HG03103 (cell line): ENCODE measurements around the gene CRYAA.

Experiments used
- ATAC-seq: cut with Tn5 transposase; IDR thresholded peaks from one replicate; pipeline ENCODE4 v1.9.1; 2021; ENCODE audit warnings: low read depth; ENCODE audit not compliant: unreplicated experiment

Gene CRYAA

DNA sequence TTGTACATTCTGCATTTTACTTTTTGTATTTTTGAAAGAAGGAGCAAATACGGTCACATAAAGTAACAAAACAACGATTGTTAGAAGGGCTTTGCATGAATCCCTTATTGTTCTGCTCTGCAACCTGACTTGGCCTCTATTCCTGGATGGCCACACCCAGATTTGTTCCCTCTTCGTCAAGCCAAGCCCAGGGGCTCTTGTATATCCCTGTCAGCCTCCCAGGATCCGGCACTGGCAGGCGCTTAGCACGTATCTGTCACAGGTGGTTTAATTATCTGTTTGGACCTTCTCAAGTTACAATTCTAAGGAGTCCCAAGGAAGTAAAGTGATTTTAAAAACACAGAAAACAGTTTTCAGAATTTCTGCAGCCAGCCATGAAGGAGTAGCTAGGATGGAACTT is 28.0 kb downstream of the CRYAA start:
- no peak for ATAC-seq

- ATAC-seq, result no peak
These were observed 29.6 kb downstream of the CRYAA start for GRCh38 chr21:43198376-43198775.

GRCh38 chr21:43201491-43201890 is 32.7 kb downstream of the CRYAA start:
- no peak for ATAC-seq

- no peak for ATAC-seq
These were observed 34.8 kb downstream of the CRYAA start for GRCh38 chr21:43203591-43203990.

DNA sequence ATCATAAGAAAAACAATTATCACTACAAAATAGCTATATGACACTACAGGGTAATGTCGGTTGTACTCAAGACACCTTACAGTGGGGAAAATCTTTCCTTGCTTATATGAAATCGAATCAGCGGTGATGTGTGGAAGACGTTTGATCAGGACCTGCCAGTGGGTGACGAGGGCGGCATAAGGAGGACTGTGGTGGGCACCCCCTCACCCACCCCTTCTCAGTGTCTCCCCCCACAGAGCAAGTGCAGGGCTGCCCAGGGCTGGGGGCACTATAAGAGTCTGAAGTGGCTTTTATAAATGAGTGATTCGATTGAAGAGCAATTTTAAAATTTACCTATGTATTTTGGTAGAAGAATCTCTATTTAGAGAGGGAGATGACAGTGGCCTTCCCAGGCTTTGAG is 35.8 kb downstream of the CRYAA start:
- no peak for ATAC-seq

- no peak for ATAC-seq
These were observed 37.6 kb downstream of the CRYAA start for GRCh38 chr21:43206231-43207042.

DNA sequence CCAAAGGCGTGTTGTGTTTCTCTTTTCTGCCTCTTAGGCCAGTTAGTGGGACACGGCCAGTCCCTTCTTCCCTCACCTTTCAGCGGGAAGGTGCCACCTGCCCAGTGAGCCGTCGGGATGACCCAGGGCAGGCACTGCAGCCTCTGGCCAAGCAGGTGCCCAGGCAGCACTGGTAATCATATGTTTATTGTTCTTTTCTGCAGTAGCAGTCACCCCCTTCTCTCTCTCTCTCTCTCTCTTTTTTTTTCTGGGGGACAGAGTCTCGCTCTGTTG is 38.2 kb downstream of the CRYAA start:
- ATAC-seq, result no peak

- ATAC-seq, result no peak
These were observed 39.1 kb downstream of the CRYAA start for GRCh38 chr21:43207868-43208267.

- ATAC-seq, result no peak
These were observed 39.9 kb downstream of the CRYAA start for GRCh38 chr21:43208561-43209332.

DNA sequence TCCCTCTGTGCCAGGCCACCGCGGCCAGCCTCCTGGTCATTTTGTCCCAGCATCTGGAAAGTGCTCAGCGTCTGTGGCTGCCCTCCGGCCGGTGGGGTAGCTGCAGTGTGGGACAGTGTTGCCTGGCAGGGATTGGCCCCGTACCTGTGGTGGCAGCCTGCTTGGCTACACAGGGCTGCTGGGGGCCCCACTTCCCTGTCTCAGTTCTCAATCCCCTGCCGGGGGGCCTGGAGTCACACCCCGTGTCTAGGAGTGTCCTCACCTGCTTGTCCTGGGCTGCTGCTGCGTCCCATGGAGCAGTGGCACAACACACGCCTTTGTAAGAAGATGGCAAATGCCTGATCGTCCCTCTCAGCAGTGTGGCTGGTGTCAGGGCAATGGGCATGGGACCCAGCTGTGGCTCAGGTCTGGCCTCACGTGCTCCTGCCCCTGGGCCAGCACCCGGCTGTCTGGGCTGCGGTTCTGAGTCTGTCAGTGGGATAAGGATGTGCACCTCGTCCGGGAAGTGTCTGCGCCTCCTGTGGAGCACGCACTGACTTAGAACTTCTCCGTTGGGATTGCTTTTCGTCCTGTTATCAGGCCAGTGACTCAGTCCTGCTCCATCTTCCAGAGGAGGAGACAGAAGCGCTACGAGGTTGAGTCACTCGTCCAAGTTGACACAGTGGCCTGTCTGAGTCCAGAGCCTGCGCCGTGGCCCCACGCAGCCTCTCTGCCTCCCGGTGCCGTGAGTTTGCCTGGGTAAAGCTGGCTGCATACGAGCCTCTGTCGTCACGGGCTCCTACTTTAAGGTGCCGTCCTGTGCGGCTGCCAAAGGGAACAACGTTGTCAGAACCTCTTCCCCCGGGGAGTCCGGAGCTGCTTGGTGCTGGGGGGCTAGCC is 41.0 kb downstream of the CRYAA start:
- ATAC-seq, result no peak

DNA sequence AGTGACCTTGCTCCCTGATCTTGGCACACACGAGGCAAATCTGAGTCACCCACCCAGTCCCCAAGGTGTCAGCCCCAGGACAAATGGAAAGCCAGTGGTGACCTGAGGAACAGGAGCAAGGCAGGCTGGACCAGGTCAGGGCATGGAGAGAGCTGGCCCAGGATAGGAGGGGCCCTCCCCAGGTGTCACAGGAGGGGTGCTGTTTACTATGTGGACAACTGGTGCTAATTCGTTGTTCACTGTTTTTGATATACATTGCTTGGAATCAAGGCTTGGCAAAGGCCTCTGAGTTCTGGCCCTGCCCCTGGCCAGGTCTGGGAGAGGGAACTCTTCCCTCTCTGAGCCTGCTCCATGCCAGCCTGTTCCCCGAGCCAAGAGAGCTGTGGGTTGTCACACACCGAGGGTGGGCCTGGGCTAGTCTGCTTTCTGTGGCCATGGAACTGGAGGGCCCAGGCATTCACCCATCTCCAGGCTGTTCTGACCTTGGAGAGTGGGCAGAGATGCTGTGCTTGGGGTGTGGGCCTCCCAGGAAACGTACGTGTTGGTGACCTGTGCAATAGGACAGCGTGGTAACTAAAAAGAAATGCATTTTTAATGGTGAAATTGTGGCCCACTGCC is 41.8 kb downstream of the CRYAA start:
- ATAC-seq, result no peak

DNA sequence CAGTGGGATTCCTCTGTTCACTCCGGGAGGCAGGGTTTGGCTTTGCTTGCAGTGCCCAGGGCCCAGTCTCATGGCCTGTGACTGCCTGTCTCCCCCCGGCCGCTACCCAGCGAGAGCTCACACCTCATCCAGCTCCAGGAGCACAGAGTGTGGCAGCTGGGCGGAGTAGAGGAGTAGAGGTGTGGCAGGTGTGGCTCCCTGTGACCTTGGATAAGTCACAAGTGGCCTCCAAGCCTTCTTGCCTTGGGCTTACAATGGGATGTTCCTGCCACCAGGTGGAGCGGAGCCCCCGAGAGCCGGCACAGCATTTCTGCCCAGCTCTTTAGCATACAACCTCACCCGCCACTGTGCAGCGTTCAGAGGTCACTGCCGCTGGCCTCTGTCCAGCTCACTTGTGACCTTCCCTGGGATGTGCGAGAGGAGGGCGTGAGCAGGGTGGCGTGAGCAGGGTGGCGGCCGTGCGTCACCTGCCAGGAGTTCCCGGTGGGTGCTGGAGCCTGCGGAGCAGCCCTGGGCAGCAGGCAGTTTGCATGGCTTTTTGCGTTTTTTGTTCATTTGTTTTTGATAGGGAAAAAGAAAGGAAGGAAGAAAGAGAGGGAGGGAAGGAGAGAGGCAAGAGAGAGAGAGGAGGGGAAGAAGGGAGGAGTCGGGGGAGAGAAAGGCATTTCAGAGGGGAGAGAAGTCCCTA is 42.4 kb downstream of the CRYAA start:
- ATAC-seq, result no peak

DNA sequence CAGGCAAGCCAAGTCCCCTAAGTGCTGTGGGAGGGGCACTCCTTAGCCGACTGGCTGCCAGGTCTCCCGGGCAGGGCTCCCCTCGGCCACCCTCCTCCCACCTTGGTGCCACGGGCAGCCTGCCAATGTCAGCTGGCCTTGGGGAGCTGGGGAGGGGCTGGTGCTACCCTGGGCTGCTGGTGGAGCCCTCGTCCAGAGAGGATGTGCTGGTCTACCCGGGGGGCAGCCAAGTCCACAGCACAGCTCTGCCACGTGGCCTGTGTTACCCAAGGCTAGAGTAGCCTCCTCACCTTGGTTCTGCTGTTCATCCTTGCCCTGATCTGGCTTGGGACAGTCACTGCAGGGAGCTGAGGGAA is 42.9 kb downstream of the CRYAA start:
- no peak for ATAC-seq
